Stimulated activated naive CD8-positive, alpha-beta T cell treated with anti-CD3 and anti-CD28 coated beads, Interleukin-15, Interleukin-2, amounts not matched to agents 100 ng/mL and 50 ng/mL, for 24 hours (primary cell): ENCODE data around the gene LRRC7.

Source experiments
- H3K27ac Mint-ChIP-seq: one replicate; pipeline ENCODE4 v1.8.0; 2021; ENCODE audit warnings: mild to moderate bottlenecking, mixed read lengths
- H3K27me3 Mint-ChIP-seq: one replicate; pipeline ENCODE4 v1.8.0; 2021; ENCODE audit warnings: mixed read lengths
- H3K36me3 Mint-ChIP-seq: one replicate; pipeline ENCODE4 v1.8.0; 2021; ENCODE audit warnings: low read depth, mixed read lengths
- H3K4me1 Mint-ChIP-seq: one replicate; pipeline ENCODE4 v1.8.0; 2021; ENCODE audit warnings: low read depth, mixed read lengths
- H3K4me3 Mint-ChIP-seq: one replicate; pipeline ENCODE4 v1.8.0; 2021; ENCODE audit warnings: mild to moderate bottlenecking, mixed read lengths
- H3K9me3 Mint-ChIP-seq: one replicate; pipeline ENCODE4 v1.8.0; 2021; ENCODE audit warnings: mixed read lengths

The LRRC7 gene

GRCh38 chr1:69998847-69999246 is 431.1 kb downstream of the LRRC7 start:
- H3K27me3 Mint-ChIP-seq: no peaks in the 10 kb centered on the region
- H3K9me3 Mint-ChIP-seq: no peaks in the 10 kb centered on the region
- H3K4me1 Mint-ChIP-seq: no peaks in the 10 kb centered on the region
- H3K36me3 Mint-ChIP-seq: no peaks in the 10 kb centered on the region
- H3K4me3 Mint-ChIP-seq: no peak overlapping the region
- H3K27ac Mint-ChIP-seq: no peak overlapping the region

GRCh38 chr1:70003211-70003908 is 435.6 kb downstream of the LRRC7 start:
- Mint-ChIP-seq H3K4me1 (no peaks in the 10 kb centered on the region), H3K27ac (no peak overlapping the region), H3K27me3 (no peaks in the 10 kb centered on the region), H3K36me3 (no peaks in the 10 kb centered on the region), H3K4me3 (no peak overlapping the region), H3K9me3 (no peaks in the 10 kb centered on the region)

GRCh38 chr1:70005386-70006034 is 437.8 kb downstream of the LRRC7 start:
- H3K36me3 Mint-ChIP-seq: no peaks in the 10 kb centered on the region
- no peaks in the 10 kb centered on the region for H3K4me1 Mint-ChIP-seq
- no peaks in the 10 kb centered on the region for H3K9me3 Mint-ChIP-seq

GRCh38 chr1:70008660-70009059 is 440.9 kb downstream of the LRRC7 start:
- Mint-ChIP-seq H3K27ac (no peak overlapping the region), H3K9me3 (no peaks in the 10 kb centered on the region), H3K36me3 (no peaks in the 10 kb centered on the region), H3K4me1 (no peaks in the 10 kb centered on the region), H3K4me3 (no peak overlapping the region), H3K27me3 (no peaks in the 10 kb centered on the region)

More at GRCh38 chr1:70005386-70006034, 437.8 kb downstream of the LRRC7 start:
- no peaks in the 10 kb centered on the region for H3K27me3 Mint-ChIP-seq
- no peak overlapping the region for H3K27ac Mint-ChIP-seq
- H3K4me3 Mint-ChIP-seq: no peak overlapping the region

- Mint-ChIP-seq H3K9me3 (no peaks in the 10 kb centered on the region), H3K27me3 (no peaks in the 10 kb centered on the region), H3K36me3 (no peaks in the 10 kb centered on the region), H3K27ac (no peak overlapping the region), H3K4me3 (no peak overlapping the region), H3K4me1 (no peaks in the 10 kb centered on the region)
These were observed 450.0 kb downstream of the LRRC7 start for GRCh38 chr1:70017770-70018169.

GRCh38 chr1:70024272-70024671 is 456.6 kb downstream of the LRRC7 start:
- H3K27me3 Mint-ChIP-seq: no peaks in the 10 kb centered on the region
- no peaks in the 10 kb centered on the region for H3K9me3 Mint-ChIP-seq
- no peaks in the 10 kb centered on the region for H3K4me1 Mint-ChIP-seq
- no peak overlapping the region for H3K27ac Mint-ChIP-seq
- H3K36me3 Mint-ChIP-seq: no peaks in the 10 kb centered on the region
- H3K4me3 Mint-ChIP-seq: no peak overlapping the region

GRCh38 chr1:70025052-70025451 is 457.3 kb downstream of the LRRC7 start:
- no peaks in the 10 kb centered on the region for H3K27me3 Mint-ChIP-seq
- no peak overlapping the region for H3K27ac Mint-ChIP-seq

GRCh38 chr1:70025846-70026245 is 458.1 kb downstream of the LRRC7 start:
- Mint-ChIP-seq H3K9me3 (no peaks in the 10 kb centered on the region), H3K36me3 (no peaks in the 10 kb centered on the region), H3K27ac (no peak overlapping the region), H3K4me3 (no peak overlapping the region), H3K4me1 (no peaks in the 10 kb centered on the region), H3K27me3 (no peaks in the 10 kb centered on the region)

More at GRCh38 chr1:70025052-70025451, 457.3 kb downstream of the LRRC7 start:
- no peaks in the 10 kb centered on the region for H3K36me3 Mint-ChIP-seq
- H3K4me3 Mint-ChIP-seq: no peak overlapping the region
- H3K9me3 Mint-ChIP-seq: no peaks in the 10 kb centered on the region
- no peaks in the 10 kb centered on the region for H3K4me1 Mint-ChIP-seq

GRCh38 chr1:70033266-70033873 is 465.6 kb downstream of the LRRC7 start:
- Mint-ChIP-seq H3K4me1 (no peaks in the 10 kb centered on the region), H3K4me3 (no peak overlapping the region)

GRCh38 chr1:70033936-70034335 is 466.2 kb downstream of the LRRC7 start:
- Mint-ChIP-seq H3K36me3 (no peaks in the 10 kb centered on the region), H3K4me3 (no peak overlapping the region)

More at GRCh38 chr1:70033266-70033873, 465.6 kb downstream of the LRRC7 start:
- Mint-ChIP-seq H3K9me3 (no peaks in the 10 kb centered on the region), H3K27ac (no peak overlapping the region), H3K36me3 (no peaks in the 10 kb centered on the region), H3K27me3 (no peaks in the 10 kb centered on the region)

GRCh38 chr1:70034403-70034802 is 466.7 kb downstream of the LRRC7 start:
- Mint-ChIP-seq H3K9me3 (no peaks in the 10 kb centered on the region), H3K27me3 (no peaks in the 10 kb centered on the region), H3K4me3 (no peak overlapping the region), H3K4me1 (no peaks in the 10 kb centered on the region), H3K36me3 (no peaks in the 10 kb centered on the region), H3K27ac (no peak overlapping the region)

More at GRCh38 chr1:70033936-70034335, 466.2 kb downstream of the LRRC7 start:
- no peaks in the 10 kb centered on the region for H3K4me1 Mint-ChIP-seq
- no peak overlapping the region for H3K27ac Mint-ChIP-seq
- H3K9me3 Mint-ChIP-seq: no peaks in the 10 kb centered on the region
- no peaks in the 10 kb centered on the region for H3K27me3 Mint-ChIP-seq

GRCh38 chr1:70038025-70038424 is 470.3 kb downstream of the LRRC7 start:
- H3K36me3 Mint-ChIP-seq: no peaks in the 10 kb centered on the region
- no peaks in the 10 kb centered on the region for H3K4me1 Mint-ChIP-seq
- H3K4me3 Mint-ChIP-seq: no peak overlapping the region
- no peak overlapping the region for H3K27ac Mint-ChIP-seq
- no peaks in the 10 kb centered on the region for H3K27me3 Mint-ChIP-seq
- H3K9me3 Mint-ChIP-seq: no peaks in the 10 kb centered on the region

GRCh38 chr1:70039485-70039884 is 471.8 kb downstream of the LRRC7 start:
- Mint-ChIP-seq H3K4me1 (no peaks in the 10 kb centered on the region), H3K27me3 (no peaks in the 10 kb centered on the region), H3K27ac (no peak overlapping the region), H3K36me3 (no peaks in the 10 kb centered on the region), H3K4me3 (no peak overlapping the region), H3K9me3 (no peaks in the 10 kb centered on the region)

- Mint-ChIP-seq H3K4me1 (no peaks in the 10 kb centered on the region), H3K27me3 (no peaks in the 10 kb centered on the region), H3K36me3 (no peaks in the 10 kb centered on the region), H3K9me3 (peaks cover 4% of the 10 kb centered on the region), H3K4me3 (no peak overlapping the region), H3K27ac (no peak overlapping the region)
These were observed 473.8 kb downstream of the LRRC7 start for GRCh38 chr1:70041317-70042045.
